GM19438 (cell line): Measurements from ENCODE around the gene FOXRED2.

Source experiments
- ATAC-seq: cut with Tn5 transposase; IDR thresholded peaks from one replicate; pipeline ENCODE4 v1.9.1; 2021; ENCODE audit warnings: low read depth; ENCODE audit not compliant: unreplicated experiment

FOXRED2 gene

GRCh38 chr22:36471341-36471821, 35.5 kb downstream of the FOXRED2 start:
- no peak for ATAC-seq

DNA sequence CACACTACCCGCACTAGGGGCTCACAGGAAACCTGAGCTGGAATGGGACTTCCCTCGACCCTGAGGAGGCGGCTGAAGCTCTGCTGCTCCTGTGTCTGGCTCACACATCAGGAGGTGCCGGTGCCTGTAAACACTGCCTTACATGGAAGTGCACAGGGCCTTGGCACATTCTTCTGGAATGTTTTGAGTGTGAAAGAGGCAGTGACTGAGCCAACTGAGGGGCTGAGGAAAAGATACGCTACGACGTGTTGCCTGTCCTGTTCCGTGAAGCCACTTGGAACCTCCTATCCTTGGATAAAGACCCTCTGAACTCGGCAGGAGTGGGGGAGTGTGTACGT, 35.9 kb downstream of the FOXRED2 start:
- no peak for ATAC-seq

DNA sequence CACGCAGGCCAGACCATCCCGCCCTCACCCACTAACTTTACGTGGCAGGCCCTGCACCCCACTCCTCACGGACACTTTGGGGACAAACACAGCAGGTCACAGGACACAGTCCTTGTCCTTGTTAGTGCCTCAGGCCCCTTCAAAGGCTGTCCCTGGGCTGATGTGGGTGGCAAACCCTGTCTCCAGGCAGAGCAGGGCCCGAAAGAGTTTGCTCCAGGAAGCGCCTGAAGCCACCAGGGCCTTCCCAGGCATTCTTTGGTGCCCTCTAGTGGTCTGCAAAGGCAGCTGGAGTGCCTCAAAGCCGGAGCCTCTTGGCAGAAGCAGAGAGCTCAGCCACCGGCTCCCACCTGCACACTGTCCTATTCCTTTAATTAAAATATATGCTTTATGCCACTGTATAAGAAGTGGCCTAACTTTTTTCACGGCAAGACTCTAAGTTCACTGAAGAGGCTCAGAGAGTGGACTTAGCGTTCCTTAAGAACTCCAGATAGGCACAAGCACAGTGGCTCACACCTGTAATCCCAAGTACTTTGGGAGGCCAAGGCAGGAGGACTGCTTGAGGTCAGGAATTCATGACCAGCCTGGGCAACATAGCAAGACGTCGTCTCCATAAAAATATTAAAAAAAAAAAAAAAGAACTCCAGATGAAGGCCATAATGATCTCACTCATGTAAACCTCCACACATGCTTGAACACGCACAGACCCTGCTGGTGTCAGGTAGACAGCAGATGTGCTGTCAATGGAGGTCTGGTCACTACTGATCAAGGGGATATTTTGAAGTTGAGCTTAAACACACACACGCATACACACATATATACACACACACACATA, 36.5 kb downstream of the FOXRED2 start:
- no peak for ATAC-seq

- ATAC-seq: no peak
Observed at GRCh38 chr22:36469094-36469710, 37.6 kb downstream of the FOXRED2 start.

GRCh38 chr22:36467946-36468345, 38.9 kb downstream of the FOXRED2 start:
- no peak for ATAC-seq

- no peak for ATAC-seq
Observed at GRCh38 chr22:36467042-36467810, 39.6 kb downstream of the FOXRED2 start.

GRCh38 chr22:36466258-36466657, 40.6 kb downstream of the FOXRED2 start:
- ATAC-seq: no peak

GRCh38 chr22:36465232-36466021, 41.4 kb downstream of the FOXRED2 start:
- ATAC-seq: no peak

DNA sequence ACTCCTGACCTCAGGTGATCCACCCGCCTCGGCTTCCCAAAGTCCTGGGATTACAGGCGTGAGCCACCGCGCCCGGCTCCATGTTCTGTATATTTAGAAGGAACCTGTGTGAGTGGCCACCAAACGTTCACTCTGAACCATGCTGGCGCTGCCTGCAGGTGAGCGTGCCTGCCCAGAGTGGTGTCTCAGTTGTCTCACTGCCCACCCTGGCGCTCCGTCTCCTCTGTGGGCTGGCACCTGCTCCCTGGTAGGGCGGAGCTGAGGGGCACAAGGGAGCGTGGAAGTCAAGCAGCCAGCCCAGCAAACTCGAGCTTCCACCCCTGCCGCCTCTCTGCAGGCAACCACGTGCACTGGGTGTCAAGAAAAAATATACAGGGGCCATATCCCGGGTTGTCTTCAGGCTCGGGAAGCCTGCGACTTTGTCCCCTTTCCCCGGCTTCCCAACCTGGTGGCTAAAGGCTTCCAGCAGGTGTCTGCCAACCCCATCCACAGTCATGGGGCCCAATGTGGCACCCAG, 42.1 kb downstream of the FOXRED2 start:
- no peak for ATAC-seq

DNA sequence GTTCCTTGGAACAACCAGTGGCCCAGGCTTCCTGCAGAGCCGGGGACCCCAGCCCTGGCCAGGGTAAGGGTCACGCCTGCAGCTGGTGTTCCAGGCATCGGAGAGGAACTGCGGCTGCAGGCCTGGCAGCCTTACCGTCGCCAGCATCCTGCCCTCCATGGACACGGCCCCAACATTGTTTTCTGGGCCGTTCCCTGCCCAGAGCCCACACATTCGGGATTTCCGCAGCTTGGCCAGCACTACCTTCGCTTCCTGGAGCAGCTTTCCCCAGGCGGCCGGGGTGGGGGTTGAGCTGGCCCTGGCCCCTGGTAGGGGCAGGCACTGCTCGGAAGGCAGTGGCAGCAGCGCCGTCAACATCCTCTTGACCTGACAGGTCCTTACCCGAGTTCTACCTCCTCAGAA, 43.1 kb downstream of the FOXRED2 start:
- no peak for ATAC-seq

- no peak for ATAC-seq
Observed at GRCh38 chr22:36461665-36462649, 44.9 kb downstream of the FOXRED2 start.

DNA sequence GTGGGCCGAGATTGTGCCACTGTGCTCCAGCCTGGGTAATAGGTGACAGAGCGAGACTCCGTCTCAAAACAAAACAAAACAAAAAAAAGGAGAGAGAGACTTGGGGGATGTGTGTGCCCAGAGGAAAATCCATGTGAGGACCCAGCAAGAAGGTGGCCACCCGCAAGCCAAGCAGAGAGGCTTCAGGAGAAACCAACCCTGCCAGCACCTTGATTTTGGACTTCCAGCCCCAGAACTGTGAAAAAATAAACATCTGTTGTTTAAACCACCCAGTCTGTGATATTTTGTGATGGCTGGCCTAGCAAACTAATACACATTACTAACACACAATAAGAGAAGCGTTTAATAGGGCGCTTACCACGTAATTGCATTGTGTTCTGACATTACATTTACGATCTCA, 46.6 kb downstream of the FOXRED2 start:
- no peak for ATAC-seq

- no peak for ATAC-seq
Observed at GRCh38 chr22:36457688-36458450, 49.0 kb downstream of the FOXRED2 start.

- ATAC-seq: no peak
Observed at GRCh38 chr22:36456464-36456845, 50.4 kb downstream of the FOXRED2 start.

DNA sequence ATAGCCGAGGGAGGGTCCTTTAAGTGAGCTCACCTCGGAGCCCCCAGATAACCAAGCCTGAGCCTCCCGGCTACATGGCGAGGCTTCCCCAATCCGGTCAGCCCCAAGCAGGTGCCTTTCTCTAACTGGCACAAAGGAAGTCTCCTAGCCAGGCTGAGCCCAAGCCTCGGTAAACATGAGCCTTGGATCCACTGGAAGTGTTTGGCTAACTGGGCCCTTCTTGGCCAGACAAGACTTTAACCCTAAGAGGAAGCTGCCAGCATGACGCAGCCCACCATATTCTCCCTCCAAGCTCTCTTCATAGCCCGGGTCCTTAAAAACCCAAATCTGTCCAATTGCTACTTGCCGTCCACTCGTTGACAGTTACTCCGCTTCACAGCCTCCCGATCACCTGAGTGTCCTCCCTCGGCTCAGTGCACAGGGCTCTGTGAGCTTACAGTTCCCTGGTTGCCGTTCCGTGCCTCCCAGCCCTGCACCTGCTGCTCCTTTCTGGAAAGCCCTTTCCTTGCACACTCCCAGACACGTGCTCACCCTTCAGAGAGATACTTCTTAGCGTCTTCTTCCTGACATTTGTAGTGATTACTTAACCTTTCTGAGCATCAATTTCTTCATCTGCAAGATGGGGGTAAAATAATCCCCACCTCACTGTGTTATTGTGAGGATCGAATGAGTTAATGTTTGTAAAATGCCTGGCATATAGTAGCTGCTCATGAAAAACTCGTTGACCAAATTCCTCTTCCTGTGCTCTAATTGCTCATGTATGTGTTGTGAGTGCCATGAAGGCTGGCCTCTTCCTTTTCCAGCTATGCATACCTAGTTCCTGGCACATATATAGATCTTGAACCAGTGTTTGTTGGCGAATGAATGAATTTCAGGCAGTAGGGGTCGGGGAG, 51.0 kb downstream of the FOXRED2 start:
- ATAC-seq: no peak

DNA sequence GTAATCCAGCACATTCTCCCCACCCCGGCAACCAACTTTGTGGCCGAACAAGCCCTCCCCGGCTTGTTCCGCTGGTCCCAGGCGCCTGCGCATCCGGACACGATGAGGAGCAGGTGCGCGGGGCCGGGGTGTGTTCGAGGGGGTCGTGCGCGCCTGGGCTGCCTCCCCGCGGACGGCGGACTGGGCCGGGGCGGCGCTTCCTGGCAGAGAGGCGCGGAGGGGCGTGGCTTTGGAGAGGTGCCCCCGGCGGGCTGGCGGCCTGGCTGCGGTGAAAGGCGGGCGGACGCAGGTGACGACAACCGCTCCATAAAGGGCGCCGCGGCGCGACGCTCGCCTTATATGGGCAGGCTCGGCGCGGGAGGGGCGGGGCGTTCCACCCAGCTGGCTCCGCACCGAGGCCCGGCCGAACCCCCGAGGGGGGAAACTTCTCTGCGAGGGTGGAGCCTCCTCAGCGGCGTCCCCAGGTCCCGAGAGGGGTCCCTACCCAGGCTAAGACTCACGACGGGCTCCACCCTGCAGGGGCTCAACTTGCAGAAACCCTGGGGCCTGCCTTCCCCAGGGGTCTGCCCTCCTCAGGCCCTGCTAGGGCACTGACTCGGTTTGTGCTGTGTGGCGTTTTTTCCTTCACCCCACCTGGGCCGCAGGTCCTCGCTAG, 51.8 kb downstream of the FOXRED2 start:
- peak; percentile 45 for ATAC-seq

DNA sequence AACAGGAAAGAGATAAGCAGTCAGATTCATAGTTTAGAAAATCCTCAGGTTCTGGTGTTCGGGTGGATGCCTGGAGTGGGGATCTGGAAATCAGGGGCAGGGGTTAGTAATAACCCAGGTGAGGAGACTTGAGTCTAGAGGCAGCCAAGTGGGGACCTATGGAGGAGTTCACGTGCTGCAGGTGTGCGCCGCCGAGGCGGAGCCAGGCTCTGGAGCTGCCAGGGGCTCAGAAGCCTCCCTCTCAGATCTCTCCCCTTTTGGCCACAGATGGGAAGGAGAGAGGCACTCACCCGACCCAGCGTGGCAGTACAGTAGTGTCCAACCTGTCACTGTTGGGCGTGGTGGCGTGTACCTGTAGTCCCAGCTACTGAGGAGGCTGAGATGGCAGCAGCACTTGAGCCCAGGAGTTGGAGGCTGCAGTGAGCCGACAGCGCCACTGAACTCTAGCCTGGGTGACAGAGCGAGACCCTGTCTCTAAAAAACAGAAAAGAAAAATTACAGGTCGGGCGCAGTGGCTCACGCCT, 52.9 kb downstream of the FOXRED2 start:
- ATAC-seq: no peak
